ENCODE data around the gene USP12. TPM values are rescaled to one million over a fixed set of nuclear protein-coding genes. Genes with fewer than 3 reads are reported as not detected.
A peak's percentile ranks its signal among the peaks of the same experiment; 100 is the strongest.

Gene USP12
- total RNA-seq, 3 donors from 2014 or later (not counting 1 experiment from before 2014, with no cell fraction given), result 44.3 to 55.3 (median 50.9) TPM

DNA sequence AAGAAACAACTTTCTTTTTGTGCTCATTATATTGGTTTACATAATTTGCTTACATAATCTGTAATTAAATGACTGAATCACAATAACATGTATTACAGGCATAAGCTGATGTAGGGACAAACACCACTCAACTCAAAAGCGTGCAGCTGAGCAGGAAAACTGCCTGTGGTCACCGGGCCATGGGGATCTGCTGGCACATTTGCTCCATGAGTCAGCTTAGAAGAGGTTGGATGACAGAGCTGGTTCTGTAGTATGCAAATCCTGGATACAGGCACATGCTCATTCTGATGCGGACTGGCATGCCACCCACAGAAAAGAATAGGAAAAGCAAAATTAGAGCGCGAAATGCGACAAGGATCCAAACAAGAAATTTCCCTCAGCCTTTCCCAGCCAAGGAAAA, 128.6 kb downstream of the USP12 start:
- no peak overlapping the region for H3K27ac Mint-ChIP-seq
- TF ChIP-seq, protein P1, sequence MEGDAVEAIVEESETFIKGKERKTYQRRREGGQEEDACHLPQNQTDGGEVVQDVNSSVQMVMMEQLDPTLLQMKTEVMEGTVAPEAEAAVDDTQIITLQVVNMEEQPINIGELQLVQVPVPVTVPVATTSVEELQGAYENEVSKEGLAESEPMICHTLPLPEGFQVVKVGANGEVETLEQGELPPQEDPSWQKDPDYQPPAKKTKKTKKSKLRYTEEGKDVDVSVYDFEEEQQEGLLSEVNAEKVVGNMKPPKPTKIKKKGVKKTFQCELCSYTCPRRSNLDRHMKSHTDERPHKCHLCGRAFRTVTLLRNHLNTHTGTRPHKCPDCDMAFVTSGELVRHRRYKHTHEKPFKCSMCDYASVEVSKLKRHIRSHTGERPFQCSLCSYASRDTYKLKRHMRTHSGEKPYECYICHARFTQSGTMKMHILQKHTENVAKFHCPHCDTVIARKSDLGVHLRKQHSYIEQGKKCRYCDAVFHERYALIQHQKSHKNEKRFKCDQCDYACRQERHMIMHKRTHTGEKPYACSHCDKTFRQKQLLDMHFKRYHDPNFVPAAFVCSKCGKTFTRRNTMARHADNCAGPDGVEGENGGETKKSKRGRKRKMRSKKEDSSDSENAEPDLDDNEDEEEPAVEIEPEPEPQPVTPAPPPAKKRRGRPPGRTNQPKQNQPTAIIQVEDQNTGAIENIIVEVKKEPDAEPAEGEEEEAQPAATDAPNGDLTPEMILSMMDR (IDR thresholded peaks at IDR 0.05), result no peak
- no peaks in the 10 kb centered on the region for H3K9me3 ChIP-seq (ENCODE audit: control insufficient read depth, insufficient read depth, low read length)
- H3K9me3 Mint-ChIP-seq, result no peaks in the 10 kb centered on the region
- no peak for DNase-seq
- peaks cover 0 to 15% of the 10 kb centered on the region in 2 donors for H3K27me3 Mint-ChIP-seq (ENCODE audit: low read depth in 2 of 2)
- H3K4me1 ChIP-seq (ENCODE audit: control insufficient read depth, insufficient read depth, low read length), result peaks cover 15% of the 10 kb centered on the region
- no peaks in the 10 kb centered on the region for H3K36me3 Mint-ChIP-seq
- H3K4me3 ChIP-seq (ENCODE audit: low read length), result no peak overlapping the region
- H3K4me1 Mint-ChIP-seq, result peaks cover 6 to 21% of the 10 kb centered on the region in 2 donors
- no peak for ATAC-seq
- H3K27ac ChIP-seq (ENCODE audit: low read length), result no peak overlapping the region
- no peak overlapping the region for H3K4me3 Mint-ChIP-seq
- no peaks in the 10 kb centered on the region for H3K27me3 ChIP-seq (ENCODE audit: control insufficient read depth, insufficient read depth, low read length)
- WGBS (ENCODE audit: insufficient coverage), result 54% methylated on average over 3 of the region's 6 CpGs
- H3K36me3 ChIP-seq (ENCODE audit: control insufficient read depth, insufficient read depth, low read length), result no peaks in the 10 kb centered on the region
- intact Hi-C loops (cut with micrococcal nuclease), result no loop called here

DNA sequence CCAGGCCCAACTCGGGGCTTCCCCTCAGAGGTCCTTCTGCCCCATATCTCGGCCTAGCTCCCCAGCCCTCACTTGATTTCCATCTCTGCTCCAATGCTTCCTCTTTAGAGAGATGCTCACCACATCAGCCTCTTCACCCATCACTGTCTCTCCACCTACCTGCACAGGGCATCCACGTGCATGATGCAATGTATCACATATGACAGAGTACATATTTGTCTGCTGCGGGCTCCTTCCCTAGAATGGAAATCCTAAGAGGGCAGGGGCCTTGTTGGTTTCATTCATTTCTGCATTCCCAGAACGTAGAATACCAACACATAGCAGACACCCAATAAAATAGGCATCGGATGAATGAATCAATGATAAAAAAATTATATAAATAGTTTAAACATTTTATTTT, 130.3 kb downstream of the USP12 start:
- H3K4me1 Mint-ChIP-seq, result peaks cover 6 to 11% of the 10 kb centered on the region in 2 donors
- H3K4me3 Mint-ChIP-seq, result no peak overlapping the region
- DNase-seq, result no peak
- peaks cover 15% of the 10 kb centered on the region for H3K4me1 ChIP-seq (ENCODE audit: control insufficient read depth, insufficient read depth, low read length)
- H3K27ac ChIP-seq (ENCODE audit: low read length), result no peak overlapping the region
- intact Hi-C loops (cut with micrococcal nuclease), result no loop called here
- H3K36me3 ChIP-seq (ENCODE audit: control insufficient read depth, insufficient read depth, low read length), result no peaks in the 10 kb centered on the region
- no peak overlapping the region for H3K27ac Mint-ChIP-seq
- H3K4me3 ChIP-seq (ENCODE audit: low read length), result no peak overlapping the region
- no peaks in the 10 kb centered on the region for H3K9me3 Mint-ChIP-seq
- H3K36me3 Mint-ChIP-seq, result no peaks in the 10 kb centered on the region
- 89% methylated on average over 5 of the region's 6 CpGs for WGBS (ENCODE audit: insufficient coverage)
- no peaks in the 10 kb centered on the region for H3K27me3 ChIP-seq (ENCODE audit: control insufficient read depth, insufficient read depth, low read length)
- TF ChIP-seq, protein P1 (IDR thresholded peaks at IDR 0.05), result no peak
- peak in 1 of 3 donors; percentile 36 for ATAC-seq
- peaks cover 0 to 23% of the 10 kb centered on the region in 2 donors for H3K27me3 Mint-ChIP-seq (ENCODE audit: low read depth in 2 of 2)
- H3K9me3 ChIP-seq (ENCODE audit: control insufficient read depth, insufficient read depth, low read length), result no peaks in the 10 kb centered on the region

DNA sequence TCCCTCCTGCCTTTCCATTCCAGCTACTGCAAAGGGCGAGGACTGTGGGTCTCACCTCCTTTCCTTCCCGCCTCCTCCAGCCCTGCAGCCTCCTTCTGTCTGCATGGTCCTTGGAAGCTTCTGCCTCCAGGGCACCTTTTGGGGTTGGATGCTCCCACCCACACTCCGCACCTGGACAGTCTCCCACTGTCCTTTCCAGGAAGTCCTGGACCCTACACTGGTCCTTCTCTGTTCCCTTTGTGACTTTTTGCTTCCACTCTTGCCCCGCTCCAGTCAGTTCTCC, 130.8 kb downstream of the USP12 start:
- Mint-ChIP-seq H3K4me1 (peaks cover 6 to 11% of the 10 kb centered on the region in 2 donors), H3K36me3 (no peaks in the 10 kb centered on the region), H3K9me3 (no peaks in the 10 kb centered on the region), H3K4me3 (no peak overlapping the region), H3K27me3 (ENCODE audit: low read depth in 2 of 2) (peaks cover 1 to 23% of the 10 kb centered on the region in 2 donors), H3K27ac (no peak overlapping the region)
- no peaks in the 10 kb centered on the region for H3K36me3 ChIP-seq (ENCODE audit: control insufficient read depth, insufficient read depth, low read length)
- no peak overlapping the region for H3K4me3 ChIP-seq (ENCODE audit: low read length)
- WGBS (ENCODE audit: insufficient coverage), result 96% methylated on average over 4 of the region's 4 CpGs
- peaks cover 14% of the 10 kb centered on the region for H3K4me1 ChIP-seq (ENCODE audit: control insufficient read depth, insufficient read depth, low read length)
- DNase-seq, result no peak
- no peak for ATAC-seq
- no peak overlapping the region for H3K27ac ChIP-seq (ENCODE audit: low read length)
- H3K27me3 ChIP-seq (ENCODE audit: control insufficient read depth, insufficient read depth, low read length), result no peaks in the 10 kb centered on the region
- TF ChIP-seq, protein P1 (IDR thresholded peaks at IDR 0.05), result no peak
- no peaks in the 10 kb centered on the region for H3K9me3 ChIP-seq (ENCODE audit: control insufficient read depth, insufficient read depth, low read length)
- intact Hi-C loops (cut with micrococcal nuclease), result no loop called here

DNA sequence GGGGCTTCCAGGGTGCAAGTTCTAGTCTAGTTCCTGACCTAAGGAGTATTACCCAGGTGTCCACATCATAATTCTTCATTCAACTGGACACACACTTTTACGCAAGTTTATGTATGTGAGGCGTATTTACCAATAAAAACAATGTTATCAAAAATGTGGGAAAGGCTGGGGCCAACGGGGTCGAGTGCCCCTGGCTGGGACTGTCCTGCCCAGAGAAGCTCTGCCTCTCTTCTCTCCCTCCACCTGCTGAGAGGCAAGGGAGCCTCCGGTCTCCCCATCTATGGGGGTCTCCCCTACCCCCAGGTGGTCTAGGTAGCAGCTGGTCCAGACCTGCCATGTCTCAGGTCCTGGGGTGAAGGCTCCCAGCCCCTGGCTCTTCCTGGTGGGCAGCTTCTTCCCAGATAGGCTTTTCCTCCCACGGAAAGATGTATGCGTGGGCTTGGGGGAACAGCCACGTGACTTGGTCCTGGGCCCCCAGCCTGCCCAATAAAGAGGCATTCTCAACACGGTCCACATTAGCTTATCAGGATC, 132.4 kb downstream of the USP12 start:
- WGBS (ENCODE audit: insufficient coverage), result 89% methylated on average over 8 of the region's 9 CpGs
- TF ChIP-seq, protein P1 (IDR thresholded peaks at IDR 0.05), result no peak
- Histone ChIP-seq H3K36me3 (ENCODE audit: control insufficient read depth, insufficient read depth, low read length) (no peaks in the 10 kb centered on the region), H3K27ac (ENCODE audit: low read length) (no peak overlapping the region), H3K9me3 (ENCODE audit: control insufficient read depth, insufficient read depth, low read length) (no peaks in the 10 kb centered on the region), H3K4me1 (ENCODE audit: control insufficient read depth, insufficient read depth, low read length) (peaks cover 9% of the 10 kb centered on the region), H3K4me3 (ENCODE audit: low read length) (no peak overlapping the region), H3K27me3 (ENCODE audit: control insufficient read depth, insufficient read depth, low read length) (no peaks in the 10 kb centered on the region)
- DNase-seq, result no peak
- H3K27me3 Mint-ChIP-seq (ENCODE audit: low read depth in 2 of 2), result peaks cover 16 to 32% of the 10 kb centered on the region in 2 donors
- no peaks in the 10 kb centered on the region for H3K36me3 Mint-ChIP-seq
- intact Hi-C loops (cut with micrococcal nuclease), result no loop called here
- no peak overlapping the region for H3K4me3 Mint-ChIP-seq
- no peak overlapping the region for H3K27ac Mint-ChIP-seq
- H3K4me1 Mint-ChIP-seq, result peaks cover 9 to 10% of the 10 kb centered on the region in 2 donors
- no peaks in the 10 kb centered on the region for H3K9me3 Mint-ChIP-seq
- no peak for ATAC-seq

All from natural killer cell (primary cell).